Retinal pigment epithelial cell (primary cell): ENCODE data around the gene SPAG8.

Experiments
- DNase-seq: peaks from one replicate; pipeline ENCODE4 v3.0.0-alpha.2; 2010; ENCODE audit warnings: low read depth
- H3K4me3 ChIP-seq: 2 replicates; pipeline ENCODE4 v1.5.1; 2011; ENCODE audit warnings: mild to moderate bottlenecking, low read length, control low read depth, moderate library complexity
- CTCF ChIP-seq: conservative IDR thresholded peaks from 2 replicates; pipeline ENCODE4 v1.5.1; 2011; ENCODE audit warnings: low read depth, low read length, control low read depth, inconsistent platforms

SPAG8 gene

GRCh38 chr9:35795695-35796094 lies 16.4 kb downstream of the SPAG8 start:
- no peak for DNase-seq
- TF ChIP-seq CTCF: no peak
- H3K4me3 ChIP-seq: no peak overlapping the region

- no peak for TF ChIP-seq CTCF
- H3K4me3 ChIP-seq: no peak overlapping the region
- DNase-seq: no peak
Observed at GRCh38 chr9:35793461-35793860, 18.6 kb downstream of the SPAG8 start.

- no peak for DNase-seq
- no peak for TF ChIP-seq CTCF
- no peak overlapping the region for H3K4me3 ChIP-seq
Observed at GRCh38 chr9:35792826-35793225, 19.2 kb downstream of the SPAG8 start.

DNA sequence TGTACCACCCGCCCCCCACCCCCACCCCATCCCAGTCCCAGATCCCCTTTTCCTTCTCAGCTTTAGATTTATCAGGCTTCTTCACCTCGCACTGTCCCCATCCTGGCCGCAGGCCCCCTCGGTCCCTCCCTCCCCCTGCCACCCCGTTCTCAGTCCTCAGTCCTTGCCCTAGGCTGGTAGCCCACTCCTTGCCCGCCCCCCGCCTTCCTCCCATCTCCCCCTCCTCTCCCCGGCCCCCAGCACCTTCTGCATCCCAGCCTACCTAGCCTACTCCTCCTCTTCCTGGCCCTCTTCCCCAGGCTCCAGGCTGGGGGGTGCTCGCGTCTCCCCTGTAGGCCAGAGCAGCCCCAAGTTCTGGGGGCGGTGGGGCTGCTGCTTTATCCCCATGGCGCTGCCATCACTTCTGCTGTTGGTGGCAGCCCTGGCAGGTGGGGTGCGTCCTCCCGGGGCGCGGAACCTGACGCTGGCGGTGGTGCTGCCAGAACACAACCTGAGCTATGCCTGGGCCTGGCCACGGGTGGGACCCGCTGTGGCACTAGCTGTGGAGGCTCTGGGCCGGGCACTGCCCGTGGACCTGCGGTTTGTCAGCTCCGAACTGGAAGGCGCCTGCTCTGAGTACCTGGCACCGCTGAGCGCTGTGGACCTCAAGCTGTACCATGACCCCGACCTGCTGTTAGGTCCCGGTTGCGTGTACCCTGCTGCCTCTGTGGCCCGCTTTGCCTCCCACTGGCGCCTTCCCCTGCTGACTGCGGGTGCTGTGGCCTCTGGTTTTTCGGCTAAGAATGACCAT lies 19.8 kb downstream of the SPAG8 start:
- peak overlapping the region; percentile 54 for H3K4me3 ChIP-seq
- no peak for DNase-seq
- no peak for TF ChIP-seq CTCF

GRCh38 chr9:35791297-35791921 lies 20.7 kb downstream of the SPAG8 start, which contains the start of gene NPR2:
Gene NPR2, plus strand, starts transcription at chr9:35791591. Its CDS starts 818 bp downstream, at chr9:35792409.
- TF ChIP-seq CTCF: no peak
- H3K4me3 ChIP-seq: peak within 1 kb of the TSS; percentile 54

GRCh38 chr9:35790385-35791296 lies 21.4 kb downstream of the SPAG8 start:
- peak; percentile 51 for DNase-seq
- peak; percentile 87 for TF ChIP-seq CTCF
- H3K4me3 ChIP-seq: peak overlapping the region; percentile 32

More at GRCh38 chr9:35791297-35791921, 20.7 kb downstream of the SPAG8 start, which contains the start of gene NPR2:
- no peak for DNase-seq
